ENCODE measurements around the gene ITPR3. TPM values are rescaled to one million over a fixed set of nuclear protein-coding genes. Genes with fewer than 3 reads are reported as not detected.
"Not testable (repeated sequence)": the region's sequence is repeated elsewhere in the genome, so short reads cannot be mapped to it uniquely, and the experiment has no call there.

ITPR3 gene
- polyA plus RNA-seq, 3 donors: 9.3 to 13.8 (median 13.5) TPM

DNA sequence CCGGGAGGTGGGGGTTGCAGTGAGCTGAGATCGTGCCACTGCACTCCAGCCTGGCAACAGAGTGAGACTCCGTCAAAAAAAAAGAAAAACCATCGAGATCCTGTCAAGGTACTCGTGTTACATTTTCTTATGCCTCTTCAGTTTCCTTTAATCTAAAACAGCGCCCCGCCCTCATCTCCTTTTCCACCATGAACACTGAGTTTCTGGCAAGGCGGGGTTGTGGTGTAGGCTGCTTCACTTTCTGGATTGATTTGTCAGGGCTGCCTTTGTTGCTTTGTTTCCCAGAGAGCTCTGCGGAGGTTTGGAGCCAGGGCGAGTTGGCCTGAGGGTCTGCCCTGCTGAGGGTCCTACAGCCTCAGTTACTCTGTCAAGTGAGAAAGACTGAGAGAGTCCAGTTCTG, 8.9 kb downstream of the ITPR3 start:
- 81 to 83% (median 82%) methylated on average over 10 of the region's 10 CpGs for WGBS, 3 donors
- H3K27ac ChIP-seq (ENCODE audit: low read depth, low read length): no peak overlapping the region

DNA sequence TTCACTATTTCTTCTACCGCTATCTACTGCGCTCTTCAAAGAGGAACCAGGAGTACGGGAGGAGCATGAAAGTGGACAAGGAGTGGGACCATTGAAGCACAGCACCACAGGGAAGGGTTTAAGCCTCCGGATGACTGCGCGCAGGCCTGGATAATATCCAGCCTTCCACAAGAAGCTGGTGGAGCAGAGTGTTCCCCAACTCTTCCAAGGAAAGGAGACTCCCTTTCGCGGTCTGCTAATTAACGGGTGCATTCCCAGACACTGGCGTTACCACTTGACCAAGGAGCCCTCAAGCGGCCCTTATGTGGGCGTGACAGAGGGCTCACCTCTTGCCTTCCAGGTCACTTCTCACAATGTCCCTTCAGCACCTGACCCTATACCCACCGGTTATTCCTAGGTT, 10.4 kb downstream of the ITPR3 start:
- WGBS, 3 donors: 94 to 98% (median 96%) methylated on average over 13 of the region's 13 CpGs
- not testable (repeated sequence) for H3K27ac ChIP-seq (ENCODE audit: low read depth, low read length)

DNA sequence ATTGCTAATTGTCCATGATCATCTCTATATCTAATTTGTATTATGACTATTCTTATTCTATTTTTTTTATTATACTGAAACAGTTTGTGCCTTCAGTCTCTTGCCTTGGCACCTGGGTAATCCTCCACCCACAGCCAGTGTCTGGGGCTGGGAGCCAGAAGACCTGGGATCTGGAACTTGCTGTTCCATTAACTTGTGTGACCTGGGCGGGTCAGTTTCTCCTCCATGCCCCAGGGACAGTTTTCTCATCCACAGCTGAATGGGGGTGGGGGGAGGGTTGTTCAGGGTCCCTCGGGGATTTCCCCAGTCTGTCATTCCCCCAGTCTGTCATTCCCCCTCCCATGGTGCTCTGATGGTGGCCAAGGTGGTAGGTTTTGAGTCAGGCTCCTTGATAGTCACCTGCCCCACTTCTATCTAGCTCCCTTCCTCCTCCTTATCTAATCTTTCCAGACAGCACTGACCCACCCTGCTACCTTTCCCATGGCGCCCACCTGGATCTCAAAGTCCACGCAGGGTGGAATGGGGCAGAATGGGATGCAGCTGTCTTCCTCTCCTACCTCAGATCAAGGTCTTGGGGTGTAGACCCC, 10.9 kb downstream of the ITPR3 start:
- no peak overlapping the region for H3K27ac ChIP-seq (ENCODE audit: low read depth, low read length)
- 76 to 85% (median 83%) methylated on average over 4 of the region's 4 CpGs for WGBS, 3 donors

DNA sequence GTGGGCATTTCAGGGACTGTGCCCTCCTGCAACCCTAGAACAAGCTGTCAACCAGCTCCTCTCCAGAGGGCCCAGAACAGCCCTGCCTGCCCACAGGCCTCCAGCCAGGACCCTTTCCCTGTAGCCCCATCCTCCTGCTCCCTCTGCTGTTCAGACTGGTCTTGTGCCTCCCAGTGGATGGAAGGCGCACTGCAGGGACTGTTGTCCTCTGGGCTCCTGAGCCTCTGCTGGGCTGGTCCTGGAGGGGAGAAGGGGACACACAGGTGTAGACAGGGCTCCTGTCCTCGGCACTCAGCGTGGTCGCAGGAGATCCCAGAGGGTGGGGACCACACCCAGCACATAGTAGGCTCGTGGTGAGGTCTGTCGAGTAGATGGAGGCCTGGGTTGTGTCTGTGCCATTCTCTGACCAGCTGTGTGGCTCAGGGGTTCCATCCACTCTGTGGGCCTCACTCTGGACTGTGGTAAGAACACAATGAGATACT, 11.5 kb downstream of the ITPR3 start:
- no peak overlapping the region for H3K27ac ChIP-seq (ENCODE audit: low read depth, low read length)
- WGBS, 3 donors: 58 to 80% (median 79%) methylated on average over 6 of the region's 6 CpGs

DNA sequence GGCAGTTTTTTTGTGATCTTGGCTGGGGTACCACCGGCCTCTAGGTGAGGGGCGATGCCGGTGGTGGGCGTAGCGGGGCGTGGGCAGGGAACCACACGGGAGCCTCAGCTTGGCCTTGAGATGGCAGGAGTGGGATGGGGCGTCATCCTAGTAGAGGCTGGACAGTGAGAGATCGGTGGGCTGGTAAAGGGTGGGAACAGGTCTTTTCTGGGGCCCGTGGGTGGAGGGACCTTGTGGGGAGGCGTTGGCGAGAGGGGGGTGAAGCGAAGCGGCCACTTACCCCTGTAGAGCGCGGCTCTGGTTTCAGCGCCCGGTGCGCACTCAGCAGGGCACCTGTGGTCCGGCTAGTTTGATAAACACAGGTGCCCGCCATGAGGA, 12.0 kb downstream of the ITPR3 start:
- 28 to 53% (median 38%) methylated on average over 21 of the region's 21 CpGs for whole genome bisulfite sequencing, 3 donors
- no peak overlapping the region for H3K27ac ChIP-seq (ENCODE audit: low read depth, low read length)

DNA sequence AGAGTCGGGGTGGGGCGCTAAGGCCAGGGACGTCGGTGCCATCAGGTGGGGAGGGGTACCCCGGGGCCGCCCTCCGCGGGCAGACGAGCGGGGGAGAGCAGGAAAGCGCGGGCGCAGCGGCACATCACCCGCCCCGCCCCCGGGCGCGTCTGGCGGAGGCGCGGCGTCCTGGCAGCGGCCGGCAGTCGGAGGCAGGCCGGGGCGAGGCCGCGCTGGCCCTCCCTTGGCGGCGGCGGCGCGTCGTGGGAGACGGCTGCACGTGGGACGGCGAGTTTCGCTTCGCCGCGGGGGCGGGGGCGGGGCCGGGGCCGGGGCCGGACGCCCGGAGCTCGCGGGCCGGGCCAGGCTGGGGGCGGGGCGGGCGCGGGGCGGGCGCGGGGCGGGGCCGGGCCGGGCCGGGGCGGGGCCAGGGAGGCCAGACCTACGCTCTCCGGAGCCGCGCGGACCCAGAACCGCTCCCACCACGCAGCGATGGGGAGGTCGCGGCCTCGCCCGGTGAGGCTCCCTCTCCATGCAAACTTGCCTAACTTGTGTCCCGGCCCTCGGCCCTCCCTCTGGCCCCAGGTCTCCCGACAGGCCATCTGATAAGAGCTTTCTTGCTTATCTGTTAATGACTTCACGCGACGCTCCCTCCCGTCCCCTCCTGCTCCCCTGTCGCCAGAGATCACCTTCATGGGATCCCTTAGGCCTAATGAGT, 12.5 kb downstream of the ITPR3 start:
- H3K27ac ChIP-seq (ENCODE audit: low read depth, low read length): no peak overlapping the region
- WGBS, 3 donors: 0 to 1% (median 0%) methylated on average over 29 to 86 of the region's 86 CpGs

DNA sequence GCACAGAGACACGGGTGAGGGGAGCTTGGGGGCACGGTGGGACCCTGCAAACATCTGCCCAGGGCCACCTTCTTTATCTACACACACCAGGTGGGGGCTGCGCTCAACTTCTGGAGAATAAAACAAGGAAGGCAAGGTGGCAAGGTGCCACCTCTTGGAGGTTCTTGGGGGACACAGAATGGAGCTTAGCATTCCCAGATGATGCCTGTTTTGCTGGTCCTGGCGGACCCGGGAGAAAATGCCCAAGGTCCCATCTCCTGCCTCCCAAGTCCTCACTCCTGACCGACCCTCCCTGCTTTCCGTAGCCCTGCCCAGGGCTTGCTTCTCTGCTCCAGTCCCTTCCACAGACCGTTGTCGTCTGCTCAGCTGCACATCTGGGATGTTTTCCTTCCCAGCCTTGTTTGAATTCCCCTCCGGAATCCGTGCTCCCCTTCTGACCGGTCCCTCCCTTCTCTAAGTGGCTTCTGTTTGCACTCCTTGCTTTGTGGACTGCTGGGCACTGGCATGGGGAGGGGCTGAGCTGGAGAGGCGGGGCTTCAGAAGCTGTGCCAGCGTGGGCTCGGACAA, 13.1 kb downstream of the ITPR3 start:
- H3K27ac ChIP-seq (ENCODE audit: low read depth, low read length): no peak overlapping the region
- WGBS, 3 donors: 5 to 23% (median 20%) methylated on average over 15 of the region's 15 CpGs

DNA sequence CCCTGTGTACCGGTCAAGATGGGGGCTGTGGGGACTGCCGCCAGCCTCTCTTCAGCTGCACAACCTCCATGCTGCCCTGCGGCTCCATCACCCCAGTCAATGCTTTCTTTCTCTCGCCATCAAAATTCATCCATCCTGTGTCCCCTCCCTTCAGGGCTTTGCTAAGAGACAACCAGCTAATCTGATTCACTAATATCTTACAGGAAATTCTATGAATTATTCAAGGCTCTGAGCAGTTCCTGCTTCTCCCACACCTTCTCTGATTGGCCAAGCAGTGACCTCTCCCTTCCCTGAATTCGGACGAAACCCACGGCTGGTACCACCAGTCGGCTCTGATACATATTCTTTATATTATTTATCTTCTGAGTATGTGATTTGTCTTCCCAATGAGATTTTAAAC, 13.8 kb downstream of the ITPR3 start:
- 67 to 73% (median 69%) methylated on average over 8 of the region's 8 CpGs for WGBS, 3 donors

DNA sequence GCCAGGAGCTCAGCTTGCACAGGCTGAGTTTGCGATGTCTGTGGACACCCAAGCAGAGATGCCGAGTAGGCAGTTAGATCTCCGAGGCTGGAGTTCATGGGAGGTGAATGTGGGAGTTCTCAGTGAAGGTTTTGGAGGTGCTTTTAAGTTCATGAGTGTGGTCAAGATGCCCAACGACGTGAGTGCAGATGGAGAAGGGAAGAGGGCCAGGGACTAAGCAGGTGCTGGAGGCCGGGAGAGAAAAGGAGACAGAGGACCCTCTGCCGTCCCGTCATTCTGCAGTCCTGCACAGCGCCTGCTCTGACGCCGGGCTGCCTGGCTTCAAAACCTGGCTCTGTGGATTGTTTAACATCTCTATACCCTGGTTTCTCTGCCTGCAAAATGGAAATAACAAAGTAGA, 15.5 kb downstream of the ITPR3 start:
- H3K27ac ChIP-seq (ENCODE audit: low read depth, low read length): no peak overlapping the region
- WGBS, 3 donors: 90 to 93% (median 91%) methylated on average over 11 of the region's 11 CpGs

More for the DNA sequence above, 13.8 kb downstream of the ITPR3 start:
- H3K27ac ChIP-seq (ENCODE audit: low read depth, low read length): no peak overlapping the region

DNA sequence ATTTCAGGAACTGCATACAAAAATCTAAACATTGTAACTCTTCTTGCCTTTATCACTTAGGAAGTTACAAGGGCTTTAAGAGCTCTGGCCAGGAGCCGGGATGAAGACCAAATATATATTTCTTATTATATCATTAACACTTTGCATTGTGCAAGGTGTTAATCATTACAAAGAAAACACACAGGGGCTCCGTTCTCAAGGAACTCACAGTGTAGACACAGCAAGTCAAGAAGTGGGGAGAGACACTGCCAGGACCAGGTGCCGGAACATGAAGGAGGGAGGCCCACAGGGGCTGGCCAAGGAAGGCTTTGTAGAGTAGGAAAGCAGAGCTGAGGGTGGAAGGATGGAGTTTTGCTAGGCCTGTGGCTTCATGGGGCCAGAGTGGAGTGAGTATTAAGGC, 17.4 kb downstream of the ITPR3 start:
- H3K27ac ChIP-seq (ENCODE audit: low read depth, low read length): no peak overlapping the region
- 57 to 79% (median 58%) methylated on average over 3 of the region's 3 CpGs for WGBS, 3 donors

DNA sequence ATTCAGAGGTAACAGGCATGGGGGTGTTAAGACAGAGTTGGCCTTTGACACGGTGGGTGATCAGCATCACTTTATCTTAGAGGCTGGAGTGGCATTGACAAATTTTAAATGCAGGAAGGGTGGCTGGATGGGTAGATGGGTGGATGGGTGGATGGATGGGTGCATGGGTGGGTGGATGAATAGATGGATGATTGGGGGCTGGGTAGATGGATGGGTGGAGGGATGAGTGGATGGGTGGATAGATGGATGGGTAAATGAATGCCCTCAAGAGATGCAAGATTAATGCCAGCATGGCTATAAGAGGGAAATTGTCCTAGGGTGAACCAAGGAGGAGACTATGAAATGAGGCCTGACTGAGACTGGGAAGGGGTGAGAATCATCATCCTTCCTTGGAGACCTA, 18.4 kb downstream of the ITPR3 start:
- no peak overlapping the region for H3K27ac ChIP-seq (ENCODE audit: low read depth, low read length)
- 97 to 100% (median 98%) methylated on average over 1 of the region's 1 CpG for WGBS, 3 donors

DNA sequence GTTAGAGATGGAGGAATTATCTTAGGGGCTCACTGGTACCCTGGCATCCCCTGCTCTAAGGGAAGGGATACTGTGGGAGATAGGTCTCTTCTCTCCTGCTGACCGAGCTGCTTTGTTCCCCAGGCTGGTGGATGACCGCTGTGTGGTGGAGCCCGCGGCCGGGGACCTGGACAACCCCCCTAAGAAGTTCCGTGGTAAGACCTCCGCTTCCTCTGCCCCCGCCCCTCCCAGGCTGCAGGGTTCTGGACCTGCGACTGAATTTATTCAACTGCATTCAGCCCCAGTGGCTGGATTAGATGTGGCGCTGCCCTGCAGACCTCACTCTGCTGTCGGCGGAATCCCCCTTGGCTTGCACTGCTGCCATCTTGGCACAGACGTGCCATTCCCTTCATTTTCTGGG, 19.2 kb downstream of the ITPR3 start:
- no peak overlapping the region for H3K27ac ChIP-seq (ENCODE audit: low read depth, low read length)
- WGBS, 3 donors: 86 to 91% (median 89%) methylated on average over 9 to 13 of the region's 13 CpGs

DNA sequence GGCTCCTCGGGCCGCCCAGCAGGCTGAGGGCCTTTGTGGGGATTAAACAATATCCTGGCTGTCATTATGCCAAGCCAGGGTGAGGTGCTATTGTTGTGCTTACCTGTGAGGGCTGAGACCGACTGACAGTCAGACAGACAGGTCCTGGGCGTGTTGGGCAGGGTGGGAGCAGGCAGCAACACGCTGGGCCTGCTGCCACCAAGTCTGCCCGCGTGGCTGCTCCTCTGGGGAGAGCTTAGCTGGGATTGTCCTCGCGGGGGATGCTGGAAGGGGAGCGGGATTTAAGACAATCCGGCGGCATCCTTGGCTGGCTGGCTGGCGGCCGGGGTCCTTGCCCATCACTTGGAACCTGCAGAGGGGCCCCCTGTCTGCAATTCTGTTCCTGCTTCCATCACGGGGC, 20.0 kb downstream of the ITPR3 start:
- WGBS, 3 donors: 88 to 91% (median 88%) methylated on average over 10 to 15 of the region's 15 CpGs
- H3K27ac ChIP-seq (ENCODE audit: low read depth, low read length): no peak overlapping the region

DNA sequence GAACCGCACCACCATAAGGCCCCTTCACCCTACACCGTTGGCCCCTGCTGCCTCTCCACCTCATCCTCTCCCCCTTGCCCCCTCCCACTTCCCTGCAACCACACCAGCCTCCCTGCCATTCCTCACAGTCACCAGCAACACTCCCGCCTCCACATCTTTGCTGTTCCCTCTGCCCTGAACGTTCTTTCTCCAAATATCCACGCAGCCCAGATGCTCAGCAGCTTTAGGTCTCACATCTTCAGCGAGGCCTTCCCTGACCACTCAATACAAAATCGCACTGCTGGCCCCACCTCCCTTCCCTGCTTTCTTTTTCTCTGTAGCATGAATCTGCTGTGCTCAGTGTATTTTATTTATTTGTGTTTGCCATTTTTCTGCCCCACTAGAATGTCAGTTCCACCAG, 20.5 kb downstream of the ITPR3 start:
- no peak overlapping the region for H3K27ac ChIP-seq (ENCODE audit: low read depth, low read length)
- 81 to 84% (median 82%) methylated on average over 6 to 7 of the region's 7 CpGs for WGBS, 3 donors

DNA sequence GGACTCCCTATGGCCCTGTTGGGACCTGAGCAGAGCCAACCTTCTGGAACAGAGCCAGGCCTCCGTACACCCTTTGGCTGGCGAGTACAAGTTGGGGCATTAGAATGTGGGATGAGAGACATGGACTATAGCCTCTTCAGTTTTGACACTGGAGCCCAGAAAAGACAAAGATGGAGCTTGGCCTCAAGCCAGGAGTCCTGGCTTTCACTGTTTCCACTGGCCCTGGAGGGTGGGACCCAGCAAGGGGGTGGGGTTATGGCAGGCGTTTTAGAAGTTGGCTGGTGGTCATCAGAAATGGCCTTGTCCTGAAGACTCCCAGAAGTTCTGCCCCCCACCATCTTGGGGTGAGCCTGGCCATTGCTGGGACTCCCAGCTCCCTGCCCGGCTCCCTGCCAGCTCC, 21.8 kb downstream of the ITPR3 start:
- WGBS, 3 donors: 63 to 72% (median 71%) methylated on average over 4 of the region's 4 CpGs

DNA sequence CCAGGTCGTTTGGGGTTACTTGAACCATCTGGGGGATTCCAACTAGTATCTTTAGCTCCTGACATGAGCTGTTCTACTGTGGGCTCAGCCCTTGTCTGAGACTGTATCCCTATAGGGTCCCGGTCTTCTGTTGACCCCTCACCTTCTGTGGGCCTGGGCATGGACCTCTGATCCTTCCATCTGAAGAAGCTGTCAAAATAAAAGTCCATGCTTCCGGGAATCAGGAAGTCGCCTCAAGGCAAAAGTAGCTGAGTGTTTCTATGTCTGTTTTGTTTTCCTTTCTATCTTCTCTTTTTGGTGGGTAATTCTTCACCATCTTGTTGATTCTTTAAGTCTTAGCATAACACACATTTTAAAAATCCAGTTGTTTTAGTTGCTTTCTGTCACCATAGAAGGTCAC, 30.3 kb downstream of the ITPR3 start:
- WGBS, 3 donors: 66 to 75% (median 72%) methylated on average over 4 of the region's 4 CpGs
- H3K27ac ChIP-seq (ENCODE audit: low read depth, low read length): no peak overlapping the region

More for the DNA sequence above, 21.8 kb downstream of the ITPR3 start:
- no peak overlapping the region for H3K27ac ChIP-seq (ENCODE audit: low read depth, low read length)

DNA sequence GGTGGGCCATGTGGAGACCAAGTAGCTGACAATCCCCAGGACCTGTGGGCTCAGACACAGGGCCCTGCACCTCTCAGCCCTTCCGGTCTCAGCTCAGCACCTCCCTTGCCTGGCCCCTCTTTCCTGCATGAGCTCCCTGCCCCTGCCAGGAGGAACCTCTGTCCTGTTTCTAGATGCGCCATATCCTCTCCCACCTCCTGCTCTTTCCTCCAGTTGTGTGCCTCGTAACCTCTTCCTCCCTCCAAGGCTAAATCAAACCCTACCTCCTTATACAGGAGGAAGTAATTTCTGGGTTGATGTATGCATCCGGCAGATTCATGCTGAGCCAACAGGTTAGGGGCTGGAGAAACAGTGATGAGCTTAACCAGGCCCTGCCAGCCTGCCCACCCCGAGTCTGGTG, 30.9 kb downstream of the ITPR3 start:
- 48 to 83% (median 49%) methylated on average over 5 of the region's 5 CpGs for WGBS, 3 donors
- no peak overlapping the region for H3K27ac ChIP-seq (ENCODE audit: low read depth, low read length)

DNA sequence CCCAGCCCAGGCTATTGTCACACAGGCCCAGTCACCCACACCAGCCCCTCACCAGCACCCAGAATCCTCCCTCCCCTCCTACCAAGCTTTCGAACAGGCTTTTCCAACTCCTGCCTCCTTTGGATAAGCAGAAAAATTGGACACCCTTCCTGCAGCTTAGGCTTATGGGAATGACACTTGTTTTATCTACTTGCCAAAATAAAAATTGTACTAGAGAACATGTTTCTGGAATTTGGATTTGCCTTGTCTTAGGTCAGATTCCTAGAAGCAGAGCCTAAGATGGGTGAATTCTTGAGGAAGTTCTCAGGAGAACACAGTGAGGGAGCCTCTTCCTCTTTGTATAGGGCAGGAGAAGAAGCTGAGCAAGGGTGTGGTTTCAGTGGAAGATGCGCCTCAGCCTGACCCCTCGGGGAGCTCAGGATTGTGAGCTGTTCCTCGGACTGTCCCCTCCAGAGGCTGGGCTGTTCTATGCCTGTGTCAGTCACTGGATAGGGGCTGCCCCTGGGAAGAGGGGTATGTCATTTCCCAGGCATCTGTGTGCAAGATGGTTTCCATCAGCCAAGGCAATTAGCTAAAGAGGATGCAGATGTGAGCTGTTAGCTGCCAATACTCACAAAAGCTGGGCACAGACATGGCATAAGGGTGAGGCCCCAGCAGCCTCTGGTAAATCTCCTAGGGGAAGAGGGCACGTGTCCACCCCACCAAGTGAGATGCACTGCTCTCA, 33.9 kb downstream of the ITPR3 start:
- H3K27ac ChIP-seq (ENCODE audit: low read depth, low read length): no peak overlapping the region
- WGBS, 3 donors: 54 to 63% (median 56%) methylated on average over 5 of the region's 5 CpGs

DNA sequence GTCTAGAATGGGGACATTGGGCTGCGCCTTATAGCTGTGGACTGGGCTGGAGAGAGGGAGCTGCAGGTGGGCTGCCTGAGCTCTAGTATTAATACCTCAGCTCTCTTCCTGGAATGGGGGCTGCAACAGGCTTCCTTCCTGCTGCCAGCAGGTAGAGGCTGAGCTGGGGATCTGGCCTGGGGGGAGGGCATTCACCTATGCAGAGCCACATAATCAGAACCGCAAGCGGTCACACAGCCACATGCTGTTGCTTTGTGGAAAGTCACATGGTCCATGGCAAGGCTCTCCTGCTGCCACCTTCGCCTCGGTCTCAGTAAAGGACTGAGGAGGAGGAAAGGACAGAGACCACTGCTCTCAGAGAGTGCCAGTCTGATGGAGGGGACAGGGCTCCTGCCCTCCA, 35.7 kb downstream of the ITPR3 start:
- 93 to 94% (median 94%) methylated on average over 5 of the region's 5 CpGs for WGBS, 3 donors
- no peak overlapping the region for H3K27ac ChIP-seq (ENCODE audit: low read depth, low read length)
